ENCODE measurements around the gene GBE1. TPM values are rescaled to one million over a fixed set of nuclear protein-coding genes. Genes with fewer than 3 reads are reported as not detected.

Gene GBE1
- total RNA-seq, 1 donor from 2014 or later: 11.3 TPM

- H3K36me3 Mint-ChIP-seq (ENCODE audit: unreplicated experiment): no peaks in the 10 kb centered on the region
- H3K9me3 Mint-ChIP-seq (ENCODE audit: unreplicated experiment): peaks cover 2% of the 10 kb centered on the region
- no peaks in the 10 kb centered on the region for H3K4me1 Mint-ChIP-seq (ENCODE audit: low read depth, unreplicated experiment)
- TF ChIP-seq CTCF (IDR thresholded peaks at IDR 0.05; ENCODE audit: partially characterized antibody, unreplicated experiment): no peak
- no peaks in the 10 kb centered on the region for H3K27me3 Mint-ChIP-seq (ENCODE audit: unreplicated experiment)
- no peak overlapping the region for H3K4me3 Mint-ChIP-seq (ENCODE audit: unreplicated experiment)
- H3K27ac Mint-ChIP-seq (ENCODE audit: unreplicated experiment): no peak overlapping the region
- no peak for DNase-seq
Measured at GRCh38 chr3:81602781-81603180, 158.7 kb downstream of the GBE1 start.

- Mint-ChIP-seq H3K4me3 (ENCODE audit: unreplicated experiment) (no peak overlapping the region), H3K27me3 (ENCODE audit: unreplicated experiment) (no peaks in the 10 kb centered on the region), H3K4me1 (ENCODE audit: low read depth, unreplicated experiment) (no peaks in the 10 kb centered on the region), H3K36me3 (ENCODE audit: unreplicated experiment) (no peaks in the 10 kb centered on the region), H3K9me3 (ENCODE audit: unreplicated experiment) (peaks cover 2% of the 10 kb centered on the region), H3K27ac (ENCODE audit: unreplicated experiment) (no peak overlapping the region)
- DNase-seq: no peak
- TF ChIP-seq CTCF (IDR thresholded peaks at IDR 0.05; ENCODE audit: partially characterized antibody, unreplicated experiment): no peak
Measured at GRCh38 chr3:81601707-81602305, 159.6 kb downstream of the GBE1 start.

GRCh38 chr3:81592101-81592500 lies 169.3 kb downstream of the GBE1 start:
- no peak overlapping the region for H3K27ac Mint-ChIP-seq (ENCODE audit: unreplicated experiment)
- no peak for TF ChIP-seq CTCF (IDR thresholded peaks at IDR 0.05; ENCODE audit: partially characterized antibody, unreplicated experiment)
- H3K4me1 Mint-ChIP-seq (ENCODE audit: low read depth, unreplicated experiment): no peaks in the 10 kb centered on the region
- no peaks in the 10 kb centered on the region for H3K27me3 Mint-ChIP-seq (ENCODE audit: unreplicated experiment)
- DNase-seq: no peak
- H3K4me3 Mint-ChIP-seq (ENCODE audit: unreplicated experiment): no peak overlapping the region
- no peaks in the 10 kb centered on the region for H3K9me3 Mint-ChIP-seq (ENCODE audit: unreplicated experiment)
- no peaks in the 10 kb centered on the region for H3K36me3 Mint-ChIP-seq (ENCODE audit: unreplicated experiment)

GRCh38 chr3:81585937-81586336 lies 175.5 kb downstream of the GBE1 start:
- H3K27ac Mint-ChIP-seq (ENCODE audit: unreplicated experiment): no peak overlapping the region
- no peaks in the 10 kb centered on the region for H3K36me3 Mint-ChIP-seq (ENCODE audit: unreplicated experiment)
- H3K4me3 Mint-ChIP-seq (ENCODE audit: unreplicated experiment): no peak overlapping the region
- H3K27me3 Mint-ChIP-seq (ENCODE audit: unreplicated experiment): no peaks in the 10 kb centered on the region
- H3K9me3 Mint-ChIP-seq (ENCODE audit: unreplicated experiment): no peaks in the 10 kb centered on the region
- no peaks in the 10 kb centered on the region for H3K4me1 Mint-ChIP-seq (ENCODE audit: low read depth, unreplicated experiment)
- no peak for DNase-seq
- no peak for TF ChIP-seq CTCF (IDR thresholded peaks at IDR 0.05; ENCODE audit: partially characterized antibody, unreplicated experiment)

- Mint-ChIP-seq H3K36me3 (ENCODE audit: unreplicated experiment) (no peaks in the 10 kb centered on the region), H3K4me1 (ENCODE audit: low read depth, unreplicated experiment) (no peaks in the 10 kb centered on the region)
Measured at GRCh38 chr3:81585056-81585455, 176.4 kb downstream of the GBE1 start.

More at GRCh38 chr3:81585056-81585455, 176.4 kb downstream of the GBE1 start:
- TF ChIP-seq CTCF (IDR thresholded peaks at IDR 0.05; ENCODE audit: partially characterized antibody, unreplicated experiment): no peak
- no peak for DNase-seq
- H3K27ac Mint-ChIP-seq (ENCODE audit: unreplicated experiment): no peak overlapping the region
- no peak overlapping the region for H3K4me3 Mint-ChIP-seq (ENCODE audit: unreplicated experiment)
- no peaks in the 10 kb centered on the region for H3K27me3 Mint-ChIP-seq (ENCODE audit: unreplicated experiment)
- no peaks in the 10 kb centered on the region for H3K9me3 Mint-ChIP-seq (ENCODE audit: unreplicated experiment)
